Hepatocyte (in vitro differentiated cells): Measurements from ENCODE around the gene ASGR1.

Experiments used
- CTCF ChIP-seq: fragments of 200-600 bp; sonication (generic); IDR thresholded peaks from 2 replicates; pipeline ENCODE4 v1.5.1; 2016; ENCODE audit warnings: antibody characterized with exemption, mild to moderate bottlenecking; ENCODE audit not compliant: poor library complexity
- EZH2phosphoT487 ChIP-seq: fragments of 200-600 bp; sonication (generic); IDR thresholded peaks from one replicate; pipeline ENCODE4 v1.6.1; 2018; ENCODE audit warnings: antibody characterized with exemption, mild to moderate bottlenecking, low read depth, moderate library complexity; ENCODE audit not compliant: unreplicated experiment, severe bottlenecking

DNA sequence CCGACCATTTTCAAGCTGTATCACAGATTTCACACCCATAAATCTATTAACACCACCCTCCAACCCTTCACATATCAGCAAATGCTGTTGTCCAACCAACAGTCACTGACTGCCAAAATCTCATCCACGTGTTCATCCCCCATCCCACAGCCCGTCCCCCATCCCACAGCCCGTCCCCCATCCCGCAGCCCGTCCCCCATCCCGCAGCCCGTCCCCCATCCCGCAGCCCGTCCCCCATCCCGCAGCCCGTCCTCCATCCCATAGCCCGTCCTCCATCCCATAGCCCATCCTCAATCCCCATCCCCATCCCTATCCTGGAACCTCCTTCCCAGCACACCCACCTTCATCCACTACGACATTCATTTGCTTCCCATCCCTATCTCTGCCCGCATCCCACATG is 26.4 kb upstream of the ASGR1 start:
- no peak for TF ChIP-seq CTCF
- no peak for TF ChIP-seq EZH2phosphoT487
